H1 (cell line): Measurements from ENCODE around the gene ESYT1. TPM values are rescaled to one million over a fixed set of nuclear protein-coding genes. Genes with fewer than 3 reads are reported as not detected.

ENCODE experiments used
- CTCF ChIA-PET: fragments of 300-600 bp; sonication (Branson Sonifier 250); formaldehyde crosslinking; loops from one replicate; lab custom pipeline; 2021; ENCODE audit not compliant: partially characterized antibody; lab: Charles Lee
- POLR2A ChIA-PET: fragments of 300-600 bp; sonication (Branson Sonifier 250); formaldehyde crosslinking; loops from one replicate; lab custom pipeline; 2021; ENCODE audit warnings: inconsistent platforms; ENCODE audit not compliant: partially characterized antibody; lab: Charles Lee
- DNase-seq, 2 experiments: peaks; one replicate each; pipeline versions ENCODE4 v3.0.0 to v3.0.0-alpha.2; 2010 to 2022; ENCODE audit warnings: low spot score in 2 of 2, low read depth in 1 of 2, mixed read lengths in 1 of 2
- FAIRE-seq: peaks from 2 replicates; lab custom pipeline; 2011; peaks lifted over from hg19 to GRCh38; lab: Jason Lieb, UNC
- H2AFZ ChIP-seq: 2 replicates; pipeline ENCODE4 v1.8.1; 2012; ENCODE audit warnings: low read length, inconsistent platforms
- H2AK5ac ChIP-seq: 2 replicates; pipeline ENCODE4 v1.6.1; 2013; ENCODE audit warnings: low read depth, low read length
- H2BK120ac ChIP-seq: replicated peaks from 2 replicates; pipeline ENCODE3; 2013; ENCODE audit warnings: low read depth, low read length, inconsistent platforms
- H2BK12ac ChIP-seq: 2 replicates; pipeline ENCODE4 v1.6.1; 2013; ENCODE audit warnings: low read depth, low read length
- H2BK15ac ChIP-seq: 2 replicates; pipeline ENCODE4 v1.6.1; 2013; ENCODE audit warnings: low read length
- H2BK20ac ChIP-seq: 2 replicates; pipeline ENCODE4 v1.6.1; 2013; ENCODE audit warnings: low read length
- H2BK5ac ChIP-seq: 2 replicates; pipeline ENCODE4 v1.6.1; 2013; ENCODE audit warnings: low read depth, low read length
- H3K14ac ChIP-seq: 2 replicates; pipeline ENCODE4 v1.6.1; 2013; ENCODE audit warnings: inconsistent platforms; ENCODE audit not compliant: insufficient read length
- H3K18ac ChIP-seq: 2 replicates; pipeline ENCODE4 v1.6.1; 2013; ENCODE audit warnings: low read length; ENCODE audit errors: extremely low read depth
- H3K23ac ChIP-seq: 2 replicates; pipeline ENCODE4 v1.6.1; 2013; ENCODE audit warnings: inconsistent platforms; ENCODE audit not compliant: insufficient read length
- H3K23me2 ChIP-seq: 2 replicates; pipeline ENCODE4 v1.6.1; 2013; ENCODE audit warnings: low read depth, low read length
- H3K27ac ChIP-seq: 2 replicates; pipeline ENCODE4 v1.6.1; 2011; ENCODE audit warnings: low read depth, low read length, inconsistent platforms
- H3K27me3 ChIP-seq, 4 experiments: replicated peaks in 1 of 4; 1 replicate in 1 of 4; 2 replicates in 3 of 4; pipeline versions ENCODE4 v1.6.1 to v1.8.1; 2011 to 2013; ENCODE audit warnings: low read length in 3 of 4, mild to moderate bottlenecking in 3 of 4, inconsistent platforms in 2 of 4, mixed read lengths in 2 of 4, moderate library complexity in 1 of 4; ENCODE audit not compliant: control insufficient read depth in 3 of 4, insufficient read depth in 3 of 4; ENCODE audit errors: extremely low read depth in 1 of 4
- H3K36me3 ChIP-seq, 4 experiments: 2 replicates each; pipeline versions ENCODE4 v1.6.1 to v1.8.1; 2011 to 2013; ENCODE audit warnings: mild to moderate bottlenecking in 4 of 4, low read length in 3 of 4, moderate library complexity in 2 of 4, control low read depth in 1 of 4, inconsistent platforms in 1 of 4; ENCODE audit not compliant: insufficient read depth in 4 of 4, control insufficient read depth in 2 of 4
- H3K4ac ChIP-seq: replicated peaks from 2 replicates; pipeline ENCODE3; 2013; ENCODE audit warnings: low read length, low read depth, mixed read lengths, inconsistent platforms; ENCODE audit not compliant: insufficient read length
- H3K4me1 ChIP-seq, 4 experiments: replicated peaks in 1 of 4; 1 replicate in 1 of 4; 2 replicates in 3 of 4; pipeline versions ENCODE4 v1.6.1 to v1.8.1; 2011 to 2013; ENCODE audit warnings: low read length in 3 of 4, inconsistent platforms in 2 of 4, mixed read lengths in 1 of 4; ENCODE audit not compliant: insufficient read depth in 4 of 4, control insufficient read depth in 3 of 4
- H3K4me2 ChIP-seq, 2 experiments: 2 replicates each; pipeline versions ENCODE4 v1.6.1 to v1.8.1; 2011 to 2013; ENCODE audit warnings: low read depth in 2 of 2, low read length in 2 of 2, control low read depth in 1 of 2, inconsistent platforms in 1 of 2, mild to moderate bottlenecking in 1 of 2; ENCODE audit not compliant: insufficient read depth in 1 of 2
- H3K4me3 ChIP-seq, 4 experiments: fragments of 200-600, 300-600 bp in 1 of 4; sonication (generic), shearing (Covaris generic), sonication (Bioruptor Twin) in 1 of 4; 2 replicates each; pipeline versions ENCODE4 v1.5.1 to v1.8.1; 2011 to 2016; ENCODE audit warnings: low read length in 4 of 4, low read depth in 3 of 4, control low read depth in 2 of 4, inconsistent platforms in 2 of 4, mild to moderate bottlenecking in 2 of 4, mixed read lengths in 1 of 4, moderate library complexity in 1 of 4; ENCODE audit not compliant: insufficient read depth in 2 of 4; ENCODE audit errors: extremely low read depth in 1 of 4
- H3K56ac ChIP-seq: replicated peaks from 2 replicates; pipeline ENCODE3; 2013; ENCODE audit warnings: low read depth, mild to moderate bottlenecking, mixed read lengths, low read length, inconsistent platforms; ENCODE audit not compliant: insufficient read length
- H3K79me1 ChIP-seq: 2 replicates; pipeline ENCODE4 v1.6.1; 2013; ENCODE audit warnings: low read depth, low read length, control low read depth
- H3K79me2 ChIP-seq, 2 experiments: 2 replicates each; pipeline versions ENCODE4 v1.6.1 to v1.8.1; 2012 to 2013; ENCODE audit warnings: low read length in 2 of 2, mild to moderate bottlenecking in 2 of 2, inconsistent platforms in 1 of 2; ENCODE audit not compliant: insufficient read depth in 2 of 2, control insufficient read depth in 1 of 2
- H3K9ac ChIP-seq, 4 experiments: replicated peaks in 1 of 4; 1 replicate in 1 of 4; 2 replicates in 3 of 4; pipeline versions ENCODE4 v1.6.1 to v1.8.1; 2011 to 2013; ENCODE audit warnings: low read depth in 3 of 4, low read length in 3 of 4, control low read depth in 2 of 4, mild to moderate bottlenecking in 2 of 4, moderate library complexity in 2 of 4, inconsistent platforms in 1 of 4; ENCODE audit errors: extremely low read depth in 1 of 4
- H3K9me3 ChIP-seq, 2 experiments: 2 replicates each; pipeline versions ENCODE4 v1.6.1 to v1.8.1; 2012 to 2013; ENCODE audit warnings: mild to moderate bottlenecking in 2 of 2, moderate library complexity in 2 of 2, control low read depth in 1 of 2, inconsistent platforms in 1 of 2, low read depth in 1 of 2, low read length in 1 of 2, mixed read lengths in 1 of 2; ENCODE audit not compliant: insufficient read depth in 2 of 2
- H4K20me1 ChIP-seq, 2 experiments: replicated peaks in 1 of 2; 2 replicates each; pipeline versions ENCODE3 to v1.8.1; 2011 to 2013; ENCODE audit warnings: inconsistent platforms in 2 of 2, low read length in 2 of 2, mild to moderate bottlenecking in 1 of 2; ENCODE audit not compliant: insufficient read depth in 2 of 2, control insufficient read depth in 1 of 2
- H4K5ac ChIP-seq: 2 replicates; pipeline ENCODE4 v1.6.1; 2013; ENCODE audit warnings: low read length, low read depth, mixed read lengths, inconsistent platforms; ENCODE audit not compliant: insufficient read length
- H4K8ac ChIP-seq: 2 replicates; pipeline ENCODE4 v1.8.0; 2013; ENCODE audit warnings: mild to moderate bottlenecking, moderate library complexity, low read length, inconsistent platforms; ENCODE audit not compliant: insufficient read depth; ENCODE audit errors: extremely low read depth
- H4K91ac ChIP-seq: replicated peaks from 2 replicates; pipeline ENCODE3; 2013; ENCODE audit warnings: low read length, mixed read lengths, inconsistent platforms; ENCODE audit not compliant: insufficient read length
- BCL11A ChIP-seq, 2 experiments: IDR thresholded peaks; one replicate each; pipeline ENCODE4 v1.6.1; 2011; ENCODE audit warnings: low read depth in 2 of 2, low read length in 2 of 2, mild to moderate bottlenecking in 2 of 2
- CREB1 ChIP-seq: IDR thresholded peaks from 2 replicates; pipeline ENCODE4 v1.6.1; 2012; ENCODE audit warnings: inconsistent platforms
- HDAC2 ChIP-seq, 2 experiments: fragments of 300-600 bp in 1 of 2; sonication (generic) in 1 of 2; IDR thresholded peaks; 2 replicates each; pipeline ENCODE4 v1.6.1; 2011 to 2012; ENCODE audit warnings: low read depth in 2 of 2, low read length in 2 of 2, mild to moderate bottlenecking in 2 of 2, moderate library complexity in 2 of 2, borderline replicate concordance in 1 of 2, inconsistent platforms in 1 of 2
- JUN ChIP-seq: IDR thresholded peaks from 2 replicates; pipeline ENCODE4 v1.6.1; 2011; ENCODE audit warnings: low read depth, mild to moderate bottlenecking, improper control_type of control experiment, low read length
- KDM4A ChIP-seq: IDR thresholded peaks from one replicate; pipeline ENCODE4 v1.7.1; 2012; ENCODE audit warnings: low read depth, mild to moderate bottlenecking, moderate library complexity, low read length, inconsistent platforms; ENCODE audit not compliant: severe bottlenecking
- NRF1 ChIP-seq: IDR thresholded peaks from 2 replicates; pipeline ENCODE4 v1.6.1; 2011; ENCODE audit warnings: mild to moderate bottlenecking, low read depth, low read length, improper control_type of control experiment
- POLR2A ChIP-seq, 2 experiments: IDR thresholded peaks; 1 replicate in 1 of 2; 2 replicates in 1 of 2; pipeline ENCODE4 v1.6.1; 2011; ENCODE audit warnings: low read depth in 2 of 2, low read length in 2 of 2, mild to moderate bottlenecking in 2 of 2; ENCODE audit errors: control extremely low read depth in 1 of 2
- POLR2AphosphoS5 ChIP-seq: IDR thresholded peaks from 2 replicates; pipeline ENCODE4 v1.6.1; 2011; ENCODE audit warnings: low read depth, low read length
- SRF ChIP-seq: IDR thresholded peaks from 2 replicates; pipeline ENCODE4 v1.6.1; 2011; ENCODE audit warnings: mild to moderate bottlenecking, low read depth, low read length, moderate library complexity
- TAF7 ChIP-seq: optimal IDR thresholded peaks from 2 replicates; pipeline ENCODE3; 2011; ENCODE audit warnings: low read depth, mild to moderate bottlenecking, inconsistent platforms, low read length, moderate library complexity, borderline replicate concordance
- ZNF274 ChIP-seq: IDR thresholded peaks from 2 replicates; pipeline ENCODE4 v1.7.0; 2012; ENCODE audit warnings: low read length, borderline replicate concordance; ENCODE audit errors: extremely low read depth
- WGBS, 2 experiments: shearing (Covaris generic) in 1 of 2; methylation state at CpG; one replicate each; pipeline versions ENCODE4 v1.1.6 to v1.1.7; 2013 to 2015; ENCODE audit warnings: low lambda C conversion rate in 2 of 2, mixed read lengths in 2 of 2, inconsistent platforms in 1 of 2, low coverage in 1 of 2, missing lambda C conversion rate in 1 of 2; ENCODE audit not compliant: insufficient replicate concordance in 2 of 2, insufficient coverage in 1 of 2, insufficient read length in 1 of 2; ENCODE audit errors: extremely low coverage in 1 of 2, missing lambda C conversion rate in 1 of 2; 5-methylcytosine and 5-hydroxymethylcytosine counted together
- polyA plus RNA-seq, 7 experiments: library from polyadenylated mRNA; depleted of rRNA in 3 of 7; stranded (reverse) in 5 of 7; unstranded in 2 of 7; fragments of >200 nt in 5 of 7; fragments of 200-250 nt in 2 of 7; gene quantifications; 1 replicate in 5 of 7; 2 replicates in 1 of 7; 4 replicates in 1 of 7; pipeline versions ENCODE4 v1.2.1 to v1.2.3, GENCODE V29; 2011 to 2013; ENCODE audit warnings: missing spikeins in 2 of 7, mixed read lengths in 2 of 7
- total RNA-seq: library from RNA; stranded (reverse); fragmentation: NEBNext Ultra II Directional; extraction: Animal tissue kit (Norgen Biotek cat#: 25700); gene quantifications from 2 replicates; pipeline ENCODE4 v1.2.1, GENCODE V29; 2021
- TF ChIP-seq, protein P1 (sequence below): IDR thresholded peaks from 2 replicates; pipeline ENCODE4 v1.6.1; 2012; ENCODE audit warnings: low read length, inconsistent platforms
- TF ChIP-seq, protein P2 (sequence below): IDR thresholded peaks from 2 replicates; pipeline ENCODE4 v1.6.1; 2012; ENCODE audit warnings: inconsistent platforms

The ESYT1 gene
- total and polyA plus RNA-seq, 2 of the 8 experiments (the other 6 are each of a cell fraction or from before 2014, with no cell fraction given): 86.9 to 165 TPM

DNA sequence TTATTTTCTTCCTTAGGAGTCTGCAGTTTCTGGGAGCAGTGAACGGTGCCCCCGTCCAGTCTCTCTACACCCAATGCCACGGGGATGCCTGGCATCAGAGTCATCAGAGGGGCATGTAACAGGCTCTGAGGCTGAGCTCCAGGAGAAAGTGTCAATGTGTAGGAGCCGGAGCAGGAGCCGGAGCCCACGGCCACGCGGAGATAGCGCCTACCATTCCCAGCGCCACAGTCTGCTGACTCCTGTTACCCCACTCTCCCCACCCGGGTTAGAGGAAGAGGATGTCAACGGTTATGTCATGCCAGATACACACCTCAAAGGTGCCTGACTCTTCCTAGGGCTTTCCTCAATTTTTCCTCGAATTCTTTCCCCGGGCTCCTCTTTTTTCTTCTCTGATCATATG lies 27.0 kb upstream of the ESYT1 start:
- H2AK5ac ChIP-seq: no peak overlapping the region
- H4K8ac ChIP-seq: no peak overlapping the region
- H2BK12ac ChIP-seq: no peak overlapping the region
- H3K23me2 ChIP-seq: peaks cover 8% of the 10 kb centered on the region
- H3K27ac ChIP-seq: no peak overlapping the region
- peaks cover 15 to 16% of the 10 kb centered on the region in 2 experiments for H3K79me2 ChIP-seq
- no peak overlapping the region for H4K91ac ChIP-seq
- no peak overlapping the region for H4K5ac ChIP-seq
- H3K9me3 ChIP-seq: no peaks in the 10 kb centered on the region
- TF ChIP-seq, protein P1, sequence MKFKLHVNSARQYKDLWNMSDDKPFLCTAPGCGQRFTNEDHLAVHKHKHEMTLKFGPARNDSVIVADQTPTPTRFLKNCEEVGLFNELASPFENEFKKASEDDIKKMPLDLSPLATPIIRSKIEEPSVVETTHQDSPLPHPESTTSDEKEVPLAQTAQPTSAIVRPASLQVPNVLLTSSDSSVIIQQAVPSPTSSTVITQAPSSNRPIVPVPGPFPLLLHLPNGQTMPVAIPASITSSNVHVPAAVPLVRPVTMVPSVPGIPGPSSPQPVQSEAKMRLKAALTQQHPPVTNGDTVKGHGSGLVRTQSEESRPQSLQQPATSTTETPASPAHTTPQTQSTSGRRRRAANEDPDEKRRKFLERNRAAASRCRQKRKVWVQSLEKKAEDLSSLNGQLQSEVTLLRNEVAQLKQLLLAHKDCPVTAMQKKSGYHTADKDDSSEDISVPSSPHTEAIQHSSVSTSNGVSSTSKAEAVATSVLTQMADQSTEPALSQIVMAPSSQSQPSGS: no peak
- TF ChIP-seq TAF7: no peak
- no peak for TF ChIP-seq POLR2AphosphoS5
- TF ChIP-seq POLR2A (IDR thresholded peaks at IDR 0.05; ENCODE audit: control extremely low read depth in 1 of 2, low read depth in 2 of 2, low read length in 2 of 2): no peak
- TF ChIP-seq, protein P2, sequence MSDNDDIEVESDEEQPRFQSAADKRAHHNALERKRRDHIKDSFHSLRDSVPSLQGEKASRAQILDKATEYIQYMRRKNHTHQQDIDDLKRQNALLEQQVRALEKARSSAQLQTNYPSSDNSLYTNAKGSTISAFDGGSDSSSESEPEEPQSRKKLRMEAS: no peak
- TF ChIP-seq ZNF274: no peak
- TF ChIP-seq HDAC2 (IDR thresholded peaks at IDR 0.05; ENCODE audit: borderline replicate concordance in 1 of 2, low read depth in 2 of 2, low read length in 2 of 2): no peak
- no peak for TF ChIP-seq SRF
- TF ChIP-seq JUN: no peak
- no peak for TF ChIP-seq NRF1
- no peak for TF ChIP-seq CREB1
- no peak for TF ChIP-seq BCL11A (IDR thresholded peaks at IDR 0.05; ENCODE audit: low read depth in 2 of 2, low read length in 2 of 2)
- TF ChIP-seq KDM4A: no peak
- H3K18ac ChIP-seq: no peak overlapping the region
- H3K4me3 ChIP-seq: no peak overlapping the region
- H3K4ac ChIP-seq: no peak overlapping the region
- H3K4me2 ChIP-seq: no peak overlapping the region
- H3K79me1 ChIP-seq: 0 out of 2 replicates have a peak, but pooled peaks cover 2% of the 10 kb centered on the region
- H3K14ac ChIP-seq: no peak overlapping the region
- FAIRE-seq (no peak), DNase-seq (no peak)
- no peak overlapping the region for H3K9ac ChIP-seq
- peaks cover 19 to 55% (median 48%) of the 10 kb centered on the region in 4 experiments for H3K36me3 ChIP-seq
- peaks cover 0 to 8% (median under 1%) of the 10 kb centered on the region in 4 experiments; a peak in 4 of 7 replicates for H3K4me1 ChIP-seq
- no peak overlapping the region for H2AFZ ChIP-seq
- ChIA-PET CTCF (interaction anchor here (4.4 kb wide), 1 partner anchor 16 kb away, joined by 23 read pairs; no protein-coding TSS in a partner anchor), POLR2A (interaction anchor here (0.6 to 11.1 kb wide), 7 partner anchors 9 to 87 kb away, joined by 3 to 267 read pairs (median 3); partner anchors contain the start of genes ERBB3, RPL41 and ZC3H10)
- no peak overlapping the region for H2BK5ac ChIP-seq
- H3K27me3 ChIP-seq: no peaks in the 10 kb centered on the region
- 89 to 100% methylated on average over 1 to 14 of the region's 14 CpGs for WGBS, 2 experiments
- no peak overlapping the region for H2BK120ac ChIP-seq
- H4K20me1 ChIP-seq: peaks cover 3 to 4% of the 10 kb centered on the region in 2 experiments
- H3K56ac ChIP-seq: no peak overlapping the region
- no peak overlapping the region for H3K23ac ChIP-seq
- H2BK20ac ChIP-seq: no peak overlapping the region
- H2BK15ac ChIP-seq: no peak overlapping the region
